NOMO-1 treated with dmso at 0.1 percent for 144 hours (cell line): ENCODE measurements around the gene EGFR.

ENCODE experiments used
- DNase-seq: peaks from one replicate; lab custom pipeline; 2025; ENCODE audit not compliant: unreplicated experiment; lab: John Stamatoyannopoulos, UW

EGFR gene

DNA sequence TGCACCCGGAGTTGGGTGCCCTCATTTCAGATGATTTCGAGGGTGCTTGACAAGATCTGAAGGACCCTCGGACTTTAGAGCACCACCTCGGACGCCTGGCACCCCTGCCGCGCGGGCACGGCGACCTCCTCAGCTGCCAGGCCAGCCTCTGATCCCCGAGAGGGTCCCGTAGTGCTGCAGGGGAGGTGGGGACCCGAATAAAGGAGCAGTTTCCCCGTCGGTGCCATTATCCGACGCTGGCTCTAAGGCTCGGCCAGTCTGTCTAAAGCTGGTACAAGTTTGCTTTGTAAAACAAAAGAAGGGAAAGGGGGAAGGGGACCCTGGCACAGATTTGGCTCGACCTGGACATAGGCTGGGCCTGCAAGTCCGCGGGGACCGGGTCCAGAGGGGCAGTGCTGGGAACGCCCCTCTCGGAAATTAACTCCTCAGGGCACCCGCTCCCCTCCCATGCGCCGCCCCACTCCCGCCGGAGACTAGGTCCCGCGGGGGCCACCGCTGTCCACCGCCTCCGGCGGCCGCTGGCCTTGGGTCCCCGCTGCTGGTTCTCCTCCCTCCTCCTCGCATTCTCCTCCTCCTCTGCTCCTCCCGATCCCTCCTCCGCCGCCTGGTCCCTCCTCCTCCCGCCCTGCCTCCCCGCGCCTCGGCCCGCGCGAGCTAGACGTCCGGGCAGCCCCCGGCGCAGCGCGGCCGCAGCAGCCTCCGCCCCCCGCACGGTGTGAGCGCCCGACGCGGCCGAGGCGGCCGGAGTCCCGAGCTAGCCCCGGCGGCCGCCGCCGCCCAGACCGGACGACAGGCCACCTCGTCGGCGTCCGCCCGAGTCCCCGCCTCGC lies at the start of gene EGFR:
TSS of gene EGFR (plus strand) at position 657 of the 830 bp plus-strand sequence. CDS start 261 bp downstream, outside the sequence.
- no peak for DNase-seq

DNA sequence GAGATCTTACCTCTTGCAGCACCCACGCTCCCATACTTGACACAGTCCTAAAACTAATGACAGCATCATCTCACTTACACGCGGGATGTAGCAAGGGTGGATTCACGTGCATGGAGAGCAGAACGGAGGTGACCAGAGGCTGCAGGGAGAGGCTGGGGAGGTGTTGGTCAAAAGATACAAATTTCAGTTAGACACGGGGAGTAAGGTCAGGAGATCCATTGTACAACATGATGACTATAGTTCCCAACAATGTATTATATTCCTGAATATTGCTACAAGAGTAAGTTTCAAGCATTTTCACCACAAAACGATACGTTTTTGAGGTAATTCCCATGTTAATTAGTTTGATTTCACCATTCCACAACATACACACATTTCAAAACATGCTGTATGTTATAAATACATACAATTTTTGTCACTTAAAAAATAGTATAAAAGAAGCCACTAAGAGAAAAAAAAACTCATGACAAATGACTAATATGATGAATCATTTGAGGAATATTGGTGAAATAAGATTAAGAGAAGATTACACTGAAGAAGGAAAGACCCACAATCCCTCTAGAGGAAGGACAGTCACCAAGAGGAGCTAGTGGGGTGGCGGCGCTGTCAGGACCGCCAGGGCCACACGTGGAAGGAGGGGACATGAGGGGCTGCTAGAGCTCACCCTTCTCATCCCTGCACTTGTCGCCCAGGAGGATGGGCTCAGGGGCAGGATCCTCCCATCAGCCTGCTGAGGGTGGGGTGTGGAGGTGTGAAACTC lies 49.4 kb upstream of the EGFR start:
- no peak for DNase-seq

DNA sequence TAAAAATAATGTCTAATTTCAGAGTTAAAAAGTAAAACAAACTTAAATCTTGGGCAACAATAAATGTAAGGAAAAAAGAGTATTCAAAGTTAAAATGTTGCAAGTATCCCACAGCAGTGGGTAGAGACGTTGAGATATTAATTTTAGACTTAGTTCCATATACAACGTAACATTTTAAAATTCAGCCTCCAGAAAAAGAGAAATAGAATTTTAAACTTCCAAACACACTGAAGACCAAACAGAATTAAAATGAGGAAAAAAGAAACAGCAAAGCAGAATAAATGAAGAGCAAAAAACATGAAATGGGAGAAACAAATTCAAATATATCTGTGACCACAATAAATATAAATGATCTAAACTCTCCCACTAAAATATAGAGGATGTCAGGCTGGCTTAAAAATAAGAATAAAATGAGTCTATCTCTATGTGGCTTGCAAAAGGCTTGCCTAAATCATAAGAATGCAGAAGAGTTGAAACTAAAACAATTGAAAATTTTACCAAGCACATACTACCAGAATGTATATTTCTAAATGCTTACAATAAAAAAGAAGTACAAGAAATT lies 46.0 kb upstream of the EGFR start:
- no peak for DNase-seq

DNA sequence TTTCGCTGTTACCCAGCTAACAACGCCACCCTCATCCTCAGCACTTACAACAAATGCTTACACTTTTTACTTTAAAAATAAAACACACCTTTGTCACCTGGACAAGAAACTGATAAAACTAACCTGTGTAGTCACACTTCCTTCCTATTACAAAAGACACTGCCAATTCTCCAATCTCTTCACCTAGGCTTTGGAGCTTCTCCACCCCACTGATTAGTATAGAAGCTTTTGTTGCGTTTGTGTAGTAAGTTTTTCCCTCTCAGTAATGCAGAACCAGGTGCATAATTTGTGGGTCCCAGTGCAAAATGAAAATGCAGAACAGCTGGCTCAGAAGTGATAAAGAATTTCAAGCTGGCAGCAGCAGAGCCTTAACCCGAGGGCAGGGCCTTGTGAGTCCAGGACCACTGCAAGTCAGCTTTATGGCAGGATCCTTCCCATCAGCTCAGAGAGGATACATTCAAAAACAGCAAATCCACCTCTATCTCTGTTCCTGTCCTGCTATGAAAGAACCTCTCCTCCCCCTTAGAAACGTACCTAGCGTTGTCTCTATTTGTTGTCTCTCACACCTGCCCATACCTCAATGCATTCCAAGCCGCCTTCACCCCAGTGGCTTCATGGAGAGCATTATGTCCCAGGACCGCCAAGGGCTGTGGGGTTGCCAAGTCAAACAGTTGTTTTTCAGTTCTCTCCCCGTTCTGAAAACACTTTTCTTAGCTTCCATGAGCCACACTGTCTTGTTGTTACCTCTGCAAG lies 40.3 kb upstream of the EGFR start:
- no peak for DNase-seq

DNA sequence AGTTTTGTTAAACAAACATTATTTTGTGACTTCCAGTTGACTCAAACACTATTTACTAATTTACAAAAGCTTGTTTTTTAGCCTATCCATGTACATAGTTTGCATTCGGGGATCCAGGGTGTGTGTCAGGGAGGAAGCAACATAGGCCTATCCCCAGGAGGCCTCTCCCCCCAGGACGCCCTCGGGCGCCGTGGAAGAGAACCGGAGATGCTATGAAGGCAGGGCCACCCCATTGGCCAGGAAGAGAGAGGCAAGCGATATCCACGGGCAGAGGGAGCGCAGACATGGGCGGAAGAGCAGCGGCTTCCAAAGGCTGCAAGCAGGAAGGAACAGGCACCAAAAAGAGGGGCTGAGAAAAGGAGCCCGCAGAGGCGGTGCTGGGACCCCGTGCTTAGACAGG lies 38.3 kb upstream of the EGFR start:
- no peak for DNase-seq

DNA sequence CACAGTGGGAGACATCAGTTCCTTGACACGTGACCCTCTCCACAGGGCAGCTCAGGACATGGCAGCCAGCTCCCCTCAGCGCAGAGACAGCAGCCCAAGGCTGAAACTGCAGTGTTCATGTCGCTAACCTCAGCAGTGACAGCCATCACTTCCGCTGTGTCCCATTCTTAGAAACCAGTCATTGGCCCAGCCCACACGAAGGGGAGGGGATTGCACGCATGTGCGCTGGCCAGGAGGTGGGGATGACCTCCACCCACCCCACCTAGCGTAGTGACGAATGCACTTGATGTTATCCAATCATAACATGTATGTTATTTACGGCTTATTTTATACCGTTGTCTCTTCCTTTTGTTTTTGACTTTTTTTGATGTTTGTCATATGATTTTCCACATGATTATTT lies 36.9 kb upstream of the EGFR start:
- DNase-seq = no peak

DNA sequence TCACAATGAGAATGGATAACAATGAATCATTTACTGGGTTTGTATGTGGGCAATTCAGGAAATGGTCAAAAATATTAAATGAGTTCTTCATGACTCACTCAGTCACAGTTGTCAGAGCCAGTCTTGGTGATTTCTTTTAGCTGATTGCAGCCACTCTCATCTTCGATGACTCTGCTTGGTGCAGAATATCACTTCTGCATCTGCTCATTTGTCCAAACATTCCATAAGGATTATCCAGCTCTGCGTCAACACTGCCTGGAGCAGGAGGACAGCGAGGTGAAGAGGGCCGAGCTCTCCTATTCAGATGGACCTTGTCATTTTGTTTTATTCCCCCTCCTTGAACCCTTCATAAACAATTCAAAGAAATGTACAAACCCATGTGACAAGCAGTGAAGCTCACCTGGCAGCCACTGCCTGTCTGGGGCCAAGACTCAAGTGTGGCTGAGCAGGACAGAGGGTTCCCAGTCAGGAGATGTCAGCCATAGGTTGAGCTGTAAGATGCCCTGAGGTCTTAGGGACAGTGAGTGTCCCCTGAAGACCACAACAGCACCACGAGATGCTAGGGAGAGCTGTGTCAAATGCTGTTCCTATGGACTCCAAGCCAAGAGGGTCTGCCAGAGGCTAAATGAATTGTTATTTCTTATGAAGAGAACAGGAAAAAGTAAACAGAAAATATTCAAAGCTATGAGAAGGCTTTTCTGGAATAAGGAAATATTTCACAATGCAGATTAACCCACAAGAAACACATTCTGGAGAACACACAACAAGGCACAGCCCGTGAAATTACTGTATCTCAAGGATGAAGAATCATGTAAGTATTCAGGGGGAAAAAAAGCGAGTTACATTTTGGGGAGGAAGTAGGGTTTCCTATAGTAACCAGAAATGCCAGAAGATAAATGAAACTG lies 33.1 kb upstream of the EGFR start:
- DNase-seq = no peak

DNA sequence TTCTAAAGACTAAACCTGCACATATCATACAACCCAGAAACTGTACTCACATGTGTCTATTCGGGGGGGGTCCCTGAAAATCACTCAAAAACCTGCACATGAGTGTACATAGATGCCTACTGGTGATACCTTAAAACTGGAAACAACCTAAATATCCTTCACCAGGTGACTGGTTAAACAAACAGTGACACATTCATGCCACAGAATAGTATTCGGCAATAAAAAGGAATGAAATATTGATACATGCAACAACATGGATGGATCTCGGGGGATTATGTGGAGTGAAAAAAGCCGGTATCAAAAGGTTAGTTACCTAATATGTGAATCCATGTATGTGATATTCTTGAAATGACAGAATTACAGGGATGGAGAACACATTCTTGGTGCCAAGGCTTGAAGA lies 32.1 kb upstream of the EGFR start:
- no peak for DNase-seq

DNA sequence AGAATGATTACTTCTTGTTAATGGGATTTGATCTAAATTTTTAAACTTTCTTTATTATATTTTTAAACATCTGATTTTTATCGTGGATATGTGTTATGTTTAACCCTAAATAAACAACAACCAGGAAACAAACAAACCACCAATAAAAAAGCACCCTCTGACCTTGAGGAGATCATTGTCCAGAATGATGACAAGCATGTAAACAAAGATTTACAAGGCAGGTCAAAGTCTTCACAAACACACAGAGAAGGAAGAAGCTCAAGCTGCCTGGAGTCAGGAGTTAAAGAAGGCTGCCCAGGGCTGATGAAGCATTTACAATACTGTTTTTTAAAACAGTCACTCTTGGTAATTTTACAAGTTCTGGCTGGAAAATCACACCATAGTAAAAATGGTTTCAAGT lies 31.0 kb upstream of the EGFR start:
- no peak for DNase-seq

DNA sequence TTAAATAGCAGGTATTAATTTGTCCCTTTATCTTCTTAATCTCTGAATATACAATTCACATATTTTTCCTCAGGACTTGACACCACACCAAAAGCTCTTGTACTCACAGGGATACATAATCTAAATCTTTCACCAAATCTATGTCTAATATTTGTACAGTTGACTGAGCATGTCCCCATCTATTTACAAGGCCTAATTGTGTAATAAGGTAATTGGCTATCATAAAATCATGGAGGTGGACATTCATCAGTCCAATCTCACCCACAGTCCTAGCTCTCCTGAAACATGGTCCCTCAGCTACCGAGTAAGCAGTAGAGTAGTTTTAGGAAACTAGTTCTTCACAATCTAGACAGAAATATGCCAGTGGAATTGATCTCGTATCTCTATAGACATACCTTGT lies 30.3 kb upstream of the EGFR start:
- DNase-seq = no peak

DNA sequence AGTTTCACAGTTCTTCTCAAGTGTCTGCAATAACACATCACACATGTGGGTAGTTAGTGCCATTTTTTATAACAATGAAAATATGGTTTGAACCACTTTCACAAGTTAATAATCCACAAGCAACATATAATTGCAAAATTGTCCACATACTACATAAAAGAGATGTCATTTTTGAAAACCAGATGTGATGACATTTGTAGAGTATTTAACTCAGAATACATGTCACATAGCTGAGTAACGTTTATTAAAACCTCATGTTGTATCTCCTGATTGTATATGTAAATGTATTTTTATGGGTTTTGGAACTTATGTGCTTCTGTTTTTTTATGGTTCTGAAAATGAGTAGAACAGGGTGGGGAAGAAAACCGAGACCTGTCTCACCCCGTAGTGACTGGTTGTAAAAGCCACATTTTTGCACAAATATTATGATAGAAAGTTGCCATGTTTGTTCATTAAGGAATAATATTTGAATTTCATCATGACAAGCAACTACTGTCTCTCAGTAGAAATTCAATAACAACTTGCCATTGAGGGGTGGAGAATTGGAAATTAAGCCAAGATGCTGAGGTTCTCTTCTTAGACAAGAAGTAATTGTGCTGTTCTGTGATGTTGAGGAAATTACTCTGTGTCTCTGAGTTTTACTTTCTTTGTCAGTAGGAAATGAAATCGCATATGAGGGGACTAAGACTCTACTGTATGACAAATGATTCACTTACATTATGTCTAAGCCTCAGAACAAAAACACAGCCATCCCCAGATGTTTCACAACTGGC lies 29.2 kb upstream of the EGFR start:
- no peak for DNase-seq

DNA sequence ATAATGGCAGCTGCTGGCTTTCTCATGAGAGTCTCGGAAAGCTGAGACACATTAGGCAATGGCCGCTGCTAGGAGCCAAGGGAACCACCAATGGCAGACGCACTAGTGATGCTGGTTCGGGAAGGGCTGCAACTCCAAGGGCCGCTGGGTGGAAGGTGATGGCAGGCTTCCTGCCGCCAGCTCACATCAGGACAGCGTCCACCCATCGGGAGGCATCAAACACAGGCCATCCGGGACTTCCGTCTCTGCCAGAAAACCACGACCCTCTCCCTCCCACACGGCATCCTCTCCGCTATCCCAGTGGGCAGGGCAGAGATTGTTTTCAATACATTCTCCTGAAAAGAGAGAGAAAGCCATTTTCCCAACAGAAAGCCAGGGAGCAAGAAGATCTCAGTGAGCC lies 27.5 kb upstream of the EGFR start:
- no peak for DNase-seq

DNA sequence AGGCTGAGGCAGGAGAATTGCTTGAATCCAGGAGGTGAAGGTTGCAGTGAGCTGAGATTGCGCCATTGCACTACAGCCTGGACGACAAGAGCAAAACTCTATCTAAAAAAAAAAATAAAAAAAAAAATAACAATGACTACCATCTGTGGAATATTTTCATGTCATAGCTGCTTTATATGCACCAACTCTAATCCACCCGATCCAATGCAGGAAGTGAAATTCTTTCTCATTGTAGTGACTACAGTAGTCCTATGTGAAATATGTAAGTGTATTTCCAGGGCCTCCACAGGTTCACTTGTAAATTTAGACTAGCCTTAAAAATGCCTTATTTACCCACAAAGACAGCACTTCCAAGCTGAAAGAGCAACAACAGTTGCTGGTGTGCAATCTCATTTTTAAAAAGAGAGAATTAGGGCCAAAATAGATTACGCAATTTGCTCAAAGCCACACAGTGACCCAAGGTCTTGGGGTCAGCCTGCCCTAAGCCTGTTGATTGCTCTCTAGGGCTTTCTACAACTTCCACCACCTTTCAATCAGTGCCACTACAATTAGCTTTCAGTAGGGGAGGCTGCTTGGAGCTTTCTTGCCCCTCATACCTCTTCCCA lies 25.8 kb upstream of the EGFR start:
- DNase-seq = no peak

DNA sequence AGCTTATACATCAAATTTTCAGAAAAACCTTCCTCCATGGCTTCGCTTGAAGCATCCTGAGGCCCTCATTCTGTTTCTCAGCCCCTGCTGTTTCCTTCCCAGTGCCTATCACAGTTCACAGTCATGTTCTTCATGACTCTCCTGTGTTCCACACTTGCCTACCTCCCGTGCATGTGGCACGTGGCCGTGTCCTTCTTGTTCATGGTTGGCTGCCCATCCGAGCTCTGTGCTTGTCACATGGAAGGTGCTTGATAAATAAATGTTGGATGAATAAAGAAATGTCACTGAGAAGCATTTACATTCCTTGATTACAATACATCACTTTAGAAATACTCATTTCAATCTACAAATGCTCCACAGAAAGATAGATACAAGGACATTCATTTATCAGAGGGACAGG lies 23.7 kb upstream of the EGFR start:
- DNase-seq = no peak

DNA sequence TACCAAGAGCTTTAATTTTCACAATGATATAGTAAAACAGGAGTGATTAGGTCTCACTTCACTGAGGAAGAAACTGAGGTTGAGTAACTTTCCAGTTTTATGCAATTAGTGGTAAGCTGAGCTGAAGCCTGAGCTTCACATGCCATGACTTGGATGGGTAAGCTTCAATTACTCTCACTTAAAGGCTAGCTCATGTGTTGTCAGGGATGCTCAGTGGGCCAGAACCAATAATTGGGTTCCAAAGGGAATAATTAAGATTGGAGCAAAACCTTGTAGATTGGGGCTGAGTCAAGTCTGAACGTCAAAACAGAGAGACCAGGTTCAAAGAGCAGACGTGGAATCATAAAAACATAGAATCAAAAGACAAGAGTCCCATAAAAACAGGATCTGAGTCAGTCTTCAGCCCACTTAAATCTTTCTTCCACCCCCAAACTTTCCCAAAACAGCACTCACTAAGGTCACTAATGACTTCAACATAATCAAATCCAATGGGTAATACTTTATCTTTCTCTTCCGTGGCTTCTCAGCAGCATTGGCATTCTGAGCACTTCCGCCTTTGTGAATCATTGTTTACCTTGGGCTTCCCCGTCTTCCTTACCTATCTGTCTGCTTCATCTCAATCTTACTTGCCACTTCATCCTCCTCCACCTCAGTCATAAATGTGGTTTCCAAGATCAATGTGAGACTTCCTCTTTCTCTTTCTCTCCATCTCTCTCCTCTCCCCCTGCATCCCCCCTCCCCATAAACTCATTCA lies 23.0 kb upstream of the EGFR start:
- no peak for DNase-seq

DNA sequence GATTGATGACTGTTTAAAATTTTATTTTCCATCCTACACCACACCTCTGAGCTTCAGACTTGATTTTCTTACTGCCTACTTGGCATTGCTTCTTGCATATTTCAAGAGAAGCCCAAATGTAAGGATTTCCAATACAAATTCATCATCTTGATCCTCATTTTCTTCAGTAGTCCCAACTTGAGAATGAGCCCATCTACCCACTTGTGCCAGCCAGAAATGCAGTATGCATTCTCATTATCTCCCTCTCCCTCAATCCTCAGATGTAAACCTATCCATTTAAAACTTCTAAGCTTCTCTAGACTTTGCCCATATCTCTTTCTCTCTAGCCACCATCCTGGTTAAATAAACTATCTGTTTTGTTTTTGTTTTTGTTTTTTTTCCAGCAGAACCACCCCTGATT lies 22.4 kb upstream of the EGFR start:
- no peak for DNase-seq

DNA sequence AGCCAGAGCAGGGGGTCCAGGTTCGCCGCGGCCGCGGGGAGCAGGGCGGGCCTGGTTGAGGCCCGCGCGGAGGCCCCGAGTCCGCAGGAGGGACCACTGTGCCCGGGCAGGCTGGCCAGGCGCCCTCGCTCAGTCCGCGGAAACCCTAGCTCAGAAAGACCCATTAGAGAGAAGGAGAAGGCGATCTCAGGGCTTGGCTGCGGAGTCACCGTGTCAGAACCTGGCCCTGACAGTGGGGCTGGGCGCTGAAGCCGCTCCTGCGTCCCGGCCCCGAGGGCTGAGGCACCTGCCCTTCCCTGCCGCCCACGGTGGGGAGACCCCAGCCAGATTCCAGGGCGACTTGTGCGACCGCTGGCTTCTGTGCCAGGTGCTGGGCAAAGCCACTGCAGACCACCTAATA lies 14.2 kb upstream of the EGFR start:
- DNase-seq = no peak

DNA sequence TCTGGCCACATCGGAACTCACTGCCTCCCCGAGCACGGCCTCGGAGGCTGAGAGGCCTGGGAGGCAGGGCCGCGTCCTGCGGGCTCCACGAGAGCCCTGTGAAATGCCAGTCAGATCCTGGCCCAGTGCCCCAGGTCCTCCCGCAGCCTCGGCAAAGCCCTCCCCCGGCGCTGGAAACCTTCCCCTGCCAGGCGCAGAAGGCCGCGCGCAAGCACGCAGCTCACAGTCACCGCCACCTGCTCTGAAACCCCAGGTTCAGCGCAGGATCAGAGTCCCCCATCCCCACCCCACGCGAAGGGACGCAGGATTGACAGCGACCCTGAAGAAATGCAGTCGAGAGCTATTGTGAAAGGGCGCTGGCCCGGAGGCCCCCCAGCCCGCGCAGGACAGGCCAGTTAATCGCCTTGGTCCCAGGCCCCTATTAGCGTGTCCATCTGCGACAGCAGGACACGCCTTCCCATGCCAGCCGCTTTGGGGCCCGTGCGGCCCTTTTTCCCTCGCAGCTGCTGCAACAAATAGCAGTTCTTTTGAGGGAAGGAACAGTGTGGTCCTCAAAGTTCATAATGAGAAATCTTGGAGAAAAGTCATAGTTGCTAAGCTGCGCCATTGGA lies 13.5 kb upstream of the EGFR start:
- no peak for DNase-seq
